ENCODE results near the gene ADARB2. TPM values are rescaled to one million over a fixed set of nuclear protein-coding genes. Genes with fewer than 3 reads are reported as not detected.

ADARB2 gene
- total and polyA plus RNA-seq, 11 donors, result 0.07 to 1.2 (median 0.28) TPM; not detected in 4

DNA sequence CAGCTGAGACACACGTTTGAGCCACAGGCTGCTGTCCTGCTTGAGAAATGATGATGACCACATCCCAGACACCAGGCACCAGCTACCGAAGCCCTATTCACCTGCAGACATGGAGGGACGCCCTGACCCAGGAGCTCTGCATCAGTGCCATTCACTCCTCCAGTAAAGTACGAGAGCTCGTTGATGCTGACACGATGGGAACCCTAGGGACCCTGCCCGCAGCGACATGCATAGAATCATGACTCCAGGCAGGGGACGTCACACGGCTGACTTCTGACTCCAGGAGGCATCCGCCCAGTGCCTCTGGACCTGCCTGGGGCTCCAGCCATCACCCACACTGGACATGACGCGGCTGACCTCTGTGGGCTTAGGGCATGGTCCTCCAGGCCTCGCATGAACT, 129.9 kb downstream of the ADARB2 start:
- H3K36me3 ChIP-seq, result no peaks in the 10 kb centered on the region
- H3K4me1 ChIP-seq, result peaks cover 0 to 7% (median 0%) of the 10 kb centered on the region in 12 donors
- intact Hi-C loops (cut with DNase I), result no loop called here
- 75 to 87% (median 87%) methylated on average over 11 to 14 of the region's 14 CpGs for WGBS, 4 donors
- TF ChIP-seq, protein P1, sequence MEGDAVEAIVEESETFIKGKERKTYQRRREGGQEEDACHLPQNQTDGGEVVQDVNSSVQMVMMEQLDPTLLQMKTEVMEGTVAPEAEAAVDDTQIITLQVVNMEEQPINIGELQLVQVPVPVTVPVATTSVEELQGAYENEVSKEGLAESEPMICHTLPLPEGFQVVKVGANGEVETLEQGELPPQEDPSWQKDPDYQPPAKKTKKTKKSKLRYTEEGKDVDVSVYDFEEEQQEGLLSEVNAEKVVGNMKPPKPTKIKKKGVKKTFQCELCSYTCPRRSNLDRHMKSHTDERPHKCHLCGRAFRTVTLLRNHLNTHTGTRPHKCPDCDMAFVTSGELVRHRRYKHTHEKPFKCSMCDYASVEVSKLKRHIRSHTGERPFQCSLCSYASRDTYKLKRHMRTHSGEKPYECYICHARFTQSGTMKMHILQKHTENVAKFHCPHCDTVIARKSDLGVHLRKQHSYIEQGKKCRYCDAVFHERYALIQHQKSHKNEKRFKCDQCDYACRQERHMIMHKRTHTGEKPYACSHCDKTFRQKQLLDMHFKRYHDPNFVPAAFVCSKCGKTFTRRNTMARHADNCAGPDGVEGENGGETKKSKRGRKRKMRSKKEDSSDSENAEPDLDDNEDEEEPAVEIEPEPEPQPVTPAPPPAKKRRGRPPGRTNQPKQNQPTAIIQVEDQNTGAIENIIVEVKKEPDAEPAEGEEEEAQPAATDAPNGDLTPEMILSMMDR (IDR thresholded peaks at IDR 0.05), result no peak
- ATAC-seq (peak in 1 of 4 donors; percentile 14), DNase-seq (no peak)
- no peak overlapping the region for H3K27ac ChIP-seq
- peaks cover 5 to 70% (median 21%) of the 10 kb centered on the region in 9 donors for H3K27me3 ChIP-seq
- H3K4me3 ChIP-seq, result no peak overlapping the region
- no peaks in the 10 kb centered on the region for H3K9me3 ChIP-seq

- TF ChIP-seq, protein P1 (IDR thresholded peaks at IDR 0.05), result no peak
- TF ChIP-seq POLR2A (IDR thresholded peaks at IDR 0.05), result no peak
- no peak overlapping the region for H3K4me3 ChIP-seq
- WGBS, 4 donors, result 65 to 74% (median 72%) methylated on average over 14 of the region's 14 CpGs
- DNase-seq (no peak), ATAC-seq (no peak)
- peaks cover 0 to 7% (median 0%) of the 10 kb centered on the region in 12 donors for H3K4me1 ChIP-seq
- intact Hi-C loops (cut with DNase I), result no loop called here
- H3K9me3 ChIP-seq, result no peaks in the 10 kb centered on the region
- H3K27ac ChIP-seq, result no peak overlapping the region
- H3K36me3 ChIP-seq, result no peaks in the 10 kb centered on the region
- H3K27me3 ChIP-seq, result peaks cover 0 to 58% (median 17%) of the 10 kb centered on the region in 9 donors
Measured at GRCh38 chr10:1605999-1606940, 131.1 kb downstream of the ADARB2 start.

- peaks cover 0 to 47% (median 16%) of the 10 kb centered on the region in 9 donors for H3K27me3 ChIP-seq
- TF ChIP-seq, protein P1 (IDR thresholded peaks at IDR 0.05), result no peak
- TF ChIP-seq POLR2A (IDR thresholded peaks at IDR 0.05), result no peak
- H3K4me1 ChIP-seq, result peaks cover 0 to 7% (median 0%) of the 10 kb centered on the region in 12 donors
- H3K4me3 ChIP-seq, result no peak overlapping the region
- no peak overlapping the region for H3K27ac ChIP-seq
- no peaks in the 10 kb centered on the region for H3K9me3 ChIP-seq
- WGBS, 4 donors, result 76 to 84% (median 78%) methylated on average over 5 of the region's 5 CpGs
- intact Hi-C loops (cut with DNase I), result no loop called here
- H3K36me3 ChIP-seq, result no peaks in the 10 kb centered on the region
- DNase-seq (no peak), ATAC-seq (no peak)
Measured at GRCh38 chr10:1605121-1605520, 132.2 kb downstream of the ADARB2 start.

- Histone ChIP-seq H3K36me3 (no peaks in the 10 kb centered on the region), H3K9me3 (no peaks in the 10 kb centered on the region), H3K4me1 (peaks cover 0 to 5% (median 0%) of the 10 kb centered on the region in 12 donors), H3K27me3 (peaks cover 0 to 38% (median 7%) of the 10 kb centered on the region in 9 donors), H3K4me3 (no peak overlapping the region), H3K27ac (no peak overlapping the region)
- no peak for TF ChIP-seq POLR2A (IDR thresholded peaks at IDR 0.05)
- TF ChIP-seq, protein P1 (IDR thresholded peaks at IDR 0.05), result no peak
- no peak for ATAC-seq
- no peak for DNase-seq
- WGBS, 4 donors, result 32 to 45% (median 40%) methylated on average over 7 of the region's 7 CpGs
- intact Hi-C loops (cut with DNase I), result no loop called here
Measured at GRCh38 chr10:1604246-1604645, 133.1 kb downstream of the ADARB2 start.
